SK-N-SH (cell line): ENCODE data around the gene YES1. TPM values are rescaled to one million over a fixed set of nuclear protein-coding genes. Genes with fewer than 3 reads are reported as not detected.

Source experiments
- CTCF ChIA-PET: fragments of 300-600, 350-600 bp; formaldehyde crosslinking; extraction: SDS; loops from one replicate; lab custom pipeline; 2021; lab: Yijun Ruan, JAX
- POLR2A ChIA-PET: fragments of 350-600 bp; sonication (Branson Sonifier 250); formaldehyde crosslinking; extraction: SDS; loops from one replicate; lab custom pipeline; 2020; ENCODE audit warnings: antibody characterized with exemption, inconsistent platforms; lab: Yijun Ruan, JAX
- DNase-seq: peaks from one replicate; pipeline ENCODE4 v3.0.0; 2012
- H2AFZ ChIP-seq: fragments of 200-600 bp; sonication (generic); 2 replicates; pipeline ENCODE4 v1.8.1; 2016; ENCODE audit warnings: antibody characterized with exemption, mild to moderate bottlenecking, low read depth
- H3F3A ChIP-seq: fragments of 200-600 bp; sonication (generic); replicated peaks from 2 replicates; pipeline ENCODE3; 2016; ENCODE audit warnings: antibody characterized with exemption, mild to moderate bottlenecking; ENCODE audit not compliant: insufficient read depth
- H3K27ac ChIP-seq, 2 experiments: fragments of 200-500 bp in 1 of 2; fragments of 200-600 bp in 1 of 2; sonication (Bioruptor generic) in 1 of 2; sonication (generic), shearing (Covaris generic) in 1 of 2; 2 replicates each; pipeline versions ENCODE4 v1.5.1 to v1.6.1; 2014 to 2016; ENCODE audit warnings: low read depth in 2 of 2, inconsistent platforms in 1 of 2, low read length in 1 of 2, mild to moderate bottlenecking in 1 of 2, mixed read lengths in 1 of 2
- H3K27me3 ChIP-seq: fragments of 200-600 bp; sonication (generic), shearing (Covaris generic); 2 replicates; pipeline ENCODE4 v1.6.1; 2016; ENCODE audit warnings: mixed run types; ENCODE audit not compliant: insufficient read depth
- H3K36me3 ChIP-seq, 2 experiments: fragments of 200-500 bp in 1 of 2; fragments of 200-600 bp in 1 of 2; sonication (Bioruptor generic) in 1 of 2; sonication (generic) in 1 of 2; replicated peaks in 1 of 2; 2 replicates each; pipeline versions ENCODE3 to v1.5.1; 2014 to 2016; ENCODE audit warnings: low read length in 1 of 2, mild to moderate bottlenecking in 1 of 2; ENCODE audit not compliant: insufficient read depth in 2 of 2, control insufficient read depth in 1 of 2
- H3K4me1 ChIP-seq, 2 experiments: fragments of 200-500 bp in 1 of 2; fragments of 200-600 bp in 1 of 2; sonication (Bioruptor generic) in 1 of 2; sonication (generic), shearing (Covaris generic) in 1 of 2; 2 replicates each; pipeline versions ENCODE4 v1.5.1 to v1.6.1; 2014 to 2016; ENCODE audit warnings: low read depth in 1 of 2, low read length in 1 of 2, mixed run types in 1 of 2; ENCODE audit not compliant: insufficient read depth in 2 of 2, control insufficient read depth in 1 of 2
- H3K4me2 ChIP-seq: fragments of 200-600 bp; sonication (generic), shearing (Covaris generic); 2 replicates; pipeline ENCODE4 v1.6.1; 2017; ENCODE audit warnings: mixed run types
- H3K4me3 ChIP-seq, 2 experiments: fragments of 200-500 bp in 1 of 2; fragments of 200-600 bp in 1 of 2; sonication (Bioruptor generic) in 1 of 2; sonication (generic), shearing (Covaris generic) in 1 of 2; 2 replicates each; pipeline versions ENCODE4 v1.5.1 to v1.8.1; 2014 to 2016; ENCODE audit warnings: low read depth in 2 of 2, inconsistent platforms in 1 of 2, low read length in 1 of 2, mild to moderate bottlenecking in 1 of 2, mixed read lengths in 1 of 2, moderate library complexity in 1 of 2
- H3K79me2 ChIP-seq: fragments of 200-600 bp; sonication (generic); 2 replicates; pipeline ENCODE4 v1.8.1; 2017; ENCODE audit warnings: mild to moderate bottlenecking; ENCODE audit not compliant: insufficient read depth
- H3K9ac ChIP-seq: fragments of 200-600 bp; sonication (generic); 2 replicates; pipeline ENCODE4 v1.6.1; 2017; ENCODE audit warnings: mixed run types
- H3K9me2 ChIP-seq: fragments of 200-600 bp; sonication (generic); 2 replicates; pipeline ENCODE4 v1.6.1; 2017; ENCODE audit warnings: mixed run types
- H3K9me3 ChIP-seq: fragments of 200-600 bp; sonication (generic); 2 replicates; pipeline ENCODE4 v1.6.1; 2017; ENCODE audit warnings: mixed run types, mild to moderate bottlenecking, moderate library complexity
- H4K20me1 ChIP-seq: fragments of 200-600 bp; sonication (generic); 2 replicates; pipeline ENCODE4 v1.6.1; 2017; ENCODE audit warnings: mild to moderate bottlenecking, mixed run types; ENCODE audit not compliant: insufficient read depth
- CHD2 ChIP-seq: fragments of 150-350 bp; IDR thresholded peaks from 2 replicates; pipeline ENCODE4 v1.6.1; 2018; ENCODE audit warnings: low read length; ENCODE audit not compliant: partially characterized antibody
- CTCF ChIP-seq: fragments of 200-600 bp; sonication (generic); IDR thresholded peaks from 2 replicates; pipeline ENCODE4 v1.6.1; 2017; ENCODE audit warnings: antibody characterized with exemption, mild to moderate bottlenecking, moderate library complexity
- EP300 ChIP-seq, 2 experiments: IDR thresholded peaks; 2 replicates each; pipeline versions ENCODE4 v1.4.0 to v1.6.1; 2012; ENCODE audit warnings: borderline replicate concordance in 1 of 2, low read depth in 1 of 2, low read length in 1 of 2
- FOXJ3 ChIP-seq: sonication (generic); formaldehyde crosslinking; IDR thresholded peaks from 2 replicates; pipeline ENCODE4 v1.5.1; 2020; ENCODE audit warnings: mild to moderate bottlenecking, missing genetic modification reagents
- FOXM1 ChIP-seq: IDR thresholded peaks from 2 replicates; pipeline ENCODE4 v1.4.0; 2012; ENCODE audit warnings: low read depth, mild to moderate bottlenecking
- GATA2 ChIP-seq: sonication (generic); formaldehyde crosslinking; IDR thresholded peaks from 2 replicates; pipeline ENCODE4 v1.5.0; 2020; ENCODE audit warnings: mild to moderate bottlenecking, missing genetic modification reagents
- MAX ChIP-seq: IDR thresholded peaks from 2 replicates; pipeline ENCODE4 v1.4.0; 2012; ENCODE audit warnings: low read depth
- NFIC ChIP-seq: IDR thresholded peaks from 2 replicates; pipeline ENCODE4 v1.4.0; 2012; ENCODE audit warnings: borderline replicate concordance
- NRF1 ChIP-seq: IDR thresholded peaks from 2 replicates; pipeline ENCODE4 v1.6.1; 2012; ENCODE audit warnings: low read depth, mild to moderate bottlenecking, low read length
- REST ChIP-seq: IDR thresholded peaks from 2 replicates; pipeline ENCODE4 v1.6.1; 2012; ENCODE audit warnings: mild to moderate bottlenecking, low read depth, low read length, moderate library complexity
- RFX5 ChIP-seq: IDR thresholded peaks from 2 replicates; pipeline ENCODE4 v1.6.1; 2012; ENCODE audit warnings: mild to moderate bottlenecking, improper control_type of control experiment, low read length
- TCF12 ChIP-seq: IDR thresholded peaks from 2 replicates; pipeline ENCODE4 v1.4.0; 2012
- ZBTB33 ChIP-seq: IDR thresholded peaks from 2 replicates; pipeline ENCODE4 v1.4.0; 2012; ENCODE audit warnings: low read depth, borderline replicate concordance
- WGBS: methylation state at CpG from one replicate; pipeline ENCODE4 v1.1.6; 2017; ENCODE audit warnings: low lambda C conversion rate; 5-methylcytosine and 5-hydroxymethylcytosine counted together
- polyA plus RNA-seq, 3 experiments: library from polyadenylated mRNA; depleted of rRNA; stranded (reverse); fragments of >200 nt; gene quantifications; 2 replicates each; pipeline ENCODE4 v1.2.3, GENCODE V29; 2012
- TF ChIP-seq, protein P1 (sequence below): IDR thresholded peaks from 2 replicates; pipeline ENCODE4; 2012

The YES1 gene
- polyA plus RNA-seq, 1 of the 3 experiments (the other 2 are of a cell fraction), result 7.9 TPM

DNA sequence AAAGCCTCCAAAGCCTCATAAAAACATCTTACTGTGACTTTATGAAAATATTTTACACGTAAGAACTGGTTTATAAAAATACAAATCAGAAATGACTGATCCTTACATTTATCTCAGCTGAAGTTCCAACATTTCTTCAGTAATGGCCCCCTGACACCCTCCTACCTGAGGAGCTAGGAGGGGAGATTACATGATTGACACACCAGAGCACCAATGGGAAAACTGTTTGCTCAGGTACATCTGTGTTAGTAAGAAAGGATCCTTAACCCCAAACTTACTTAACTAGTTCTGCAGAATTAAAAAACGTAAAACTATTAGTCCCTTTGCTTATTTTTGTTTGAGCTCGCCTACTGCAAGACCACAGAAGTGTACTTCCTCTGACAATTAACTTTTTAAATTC is 126.6 kb downstream of the YES1 start:
- no peak for DNase-seq
- Histone ChIP-seq H3K27me3 (no peaks in the 10 kb centered on the region), H3K4me1 (no peaks in the 10 kb centered on the region; a peak in 1 of 4 replicates), H3K27ac (no peak overlapping the region), H4K20me1 (no peaks in the 10 kb centered on the region), H3K36me3 (peaks cover 0 to 9% of the 10 kb centered on the region in 2 experiments), H3F3A (no peaks in the 10 kb centered on the region), H3K4me3 (no peak overlapping the region), H3K4me2 (no peak overlapping the region), H2AFZ (no peak overlapping the region), H3K9me3 (no peaks in the 10 kb centered on the region), H3K9me2 (no peaks in the 10 kb centered on the region), H3K79me2 (no peaks in the 10 kb centered on the region), H3K9ac (no peak overlapping the region)
- ChIA-PET CTCF (no interaction called here), POLR2A (no interaction called here)
- TF ChIP-seq FOXJ3 (CRISPR knock-in tag) (no peak), MAX (no peak)
- TF ChIP-seq, protein P1, sequence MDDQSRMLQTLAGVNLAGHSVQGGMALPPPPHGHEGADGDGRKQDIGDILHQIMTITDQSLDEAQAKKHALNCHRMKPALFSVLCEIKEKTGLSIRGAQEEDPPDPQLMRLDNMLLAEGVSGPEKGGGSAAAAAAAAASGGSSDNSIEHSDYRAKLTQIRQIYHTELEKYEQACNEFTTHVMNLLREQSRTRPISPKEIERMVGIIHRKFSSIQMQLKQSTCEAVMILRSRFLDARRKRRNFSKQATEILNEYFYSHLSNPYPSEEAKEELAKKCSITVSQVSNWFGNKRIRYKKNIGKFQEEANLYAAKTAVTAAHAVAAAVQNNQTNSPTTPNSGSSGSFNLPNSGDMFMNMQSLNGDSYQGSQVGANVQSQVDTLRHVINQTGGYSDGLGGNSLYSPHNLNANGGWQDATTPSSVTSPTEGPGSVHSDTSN, result 0 out of 2 replicates have a peak, but pooled peaks have one; percentile 13
- WGBS, result 95% methylated on average over 3 of the region's 3 CpGs

GRCh38 chr18:683531-683930 is 128.5 kb downstream of the YES1 start:
- Histone ChIP-seq H3K9me3 (no peaks in the 10 kb centered on the region), H3F3A (no peaks in the 10 kb centered on the region), H3K4me1 (no peaks in the 10 kb centered on the region; a peak in 1 of 4 replicates), H3K79me2 (no peaks in the 10 kb centered on the region), H3K27me3 (no peaks in the 10 kb centered on the region), H3K9me2 (no peaks in the 10 kb centered on the region), H3K9ac (no peak overlapping the region), H3K36me3 (peaks cover 0 to 10% of the 10 kb centered on the region in 2 experiments), H4K20me1 (no peaks in the 10 kb centered on the region), H2AFZ (no peak overlapping the region), H3K27ac (no peak overlapping the region), H3K4me3 (no peak overlapping the region), H3K4me2 (no peak overlapping the region)
- TF ChIP-seq TCF12, result no peak
- TF ChIP-seq NRF1, result no peak
- no peak for TF ChIP-seq REST
- no peak for TF ChIP-seq ZBTB33
- TF ChIP-seq EP300 (IDR thresholded peaks at IDR 0.05; ENCODE audit: borderline replicate concordance in 1 of 2, low read depth in 1 of 2, low read length in 1 of 2), result no peak
- TF ChIP-seq CHD2, result no peak
- no peak for TF ChIP-seq FOXM1
- no peak for TF ChIP-seq CTCF
- no peak for TF ChIP-seq NFIC
- TF ChIP-seq RFX5, result no peak
- TF ChIP-seq GATA2 (CRISPR knock-in tag), result no peak
- TF ChIP-seq, protein P1, result no peak
- no peak for DNase-seq
- 74% methylated on average over 5 of the region's 5 CpGs for WGBS
- ChIA-PET POLR2A (no interaction called here), CTCF (interaction anchor here (1.0 to 1.3 kb wide), 2 partner anchors 9 to 156 kb away, joined by 4 read pairs; no protein-coding TSS in a partner anchor)
